ENCODE data around the gene PNPO. TPM values are rescaled to one million over a fixed set of nuclear protein-coding genes. Genes with fewer than 3 reads are reported as not detected.

The PNPO gene
- total RNA-seq, 1 donor from 2014 or later, result 26.5 TPM

DNA sequence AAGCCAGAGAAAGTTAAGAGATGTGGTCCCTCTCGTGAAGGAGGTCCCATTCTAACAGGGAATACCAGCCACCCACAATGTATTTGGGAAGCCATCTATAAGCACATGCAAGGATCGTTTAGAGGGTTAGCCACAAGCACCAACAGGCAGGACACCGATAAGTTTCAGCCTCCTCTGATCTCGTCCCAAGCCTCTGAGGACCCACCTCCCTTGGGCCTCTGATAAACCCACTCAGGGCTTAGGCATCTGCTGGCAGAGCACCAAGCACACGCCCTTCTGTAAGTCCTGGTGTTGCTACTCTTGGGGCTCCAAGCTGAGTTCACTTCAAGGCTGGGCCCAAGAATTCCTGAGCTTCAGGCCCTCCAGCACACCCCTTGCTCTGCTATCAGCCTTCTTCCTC, 5.4 kb upstream of the PNPO start:
- DNase-seq, result no peak
- TF ChIP-seq, protein P1, sequence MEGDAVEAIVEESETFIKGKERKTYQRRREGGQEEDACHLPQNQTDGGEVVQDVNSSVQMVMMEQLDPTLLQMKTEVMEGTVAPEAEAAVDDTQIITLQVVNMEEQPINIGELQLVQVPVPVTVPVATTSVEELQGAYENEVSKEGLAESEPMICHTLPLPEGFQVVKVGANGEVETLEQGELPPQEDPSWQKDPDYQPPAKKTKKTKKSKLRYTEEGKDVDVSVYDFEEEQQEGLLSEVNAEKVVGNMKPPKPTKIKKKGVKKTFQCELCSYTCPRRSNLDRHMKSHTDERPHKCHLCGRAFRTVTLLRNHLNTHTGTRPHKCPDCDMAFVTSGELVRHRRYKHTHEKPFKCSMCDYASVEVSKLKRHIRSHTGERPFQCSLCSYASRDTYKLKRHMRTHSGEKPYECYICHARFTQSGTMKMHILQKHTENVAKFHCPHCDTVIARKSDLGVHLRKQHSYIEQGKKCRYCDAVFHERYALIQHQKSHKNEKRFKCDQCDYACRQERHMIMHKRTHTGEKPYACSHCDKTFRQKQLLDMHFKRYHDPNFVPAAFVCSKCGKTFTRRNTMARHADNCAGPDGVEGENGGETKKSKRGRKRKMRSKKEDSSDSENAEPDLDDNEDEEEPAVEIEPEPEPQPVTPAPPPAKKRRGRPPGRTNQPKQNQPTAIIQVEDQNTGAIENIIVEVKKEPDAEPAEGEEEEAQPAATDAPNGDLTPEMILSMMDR (IDR thresholded peaks at IDR 0.05), result no peak

DNA sequence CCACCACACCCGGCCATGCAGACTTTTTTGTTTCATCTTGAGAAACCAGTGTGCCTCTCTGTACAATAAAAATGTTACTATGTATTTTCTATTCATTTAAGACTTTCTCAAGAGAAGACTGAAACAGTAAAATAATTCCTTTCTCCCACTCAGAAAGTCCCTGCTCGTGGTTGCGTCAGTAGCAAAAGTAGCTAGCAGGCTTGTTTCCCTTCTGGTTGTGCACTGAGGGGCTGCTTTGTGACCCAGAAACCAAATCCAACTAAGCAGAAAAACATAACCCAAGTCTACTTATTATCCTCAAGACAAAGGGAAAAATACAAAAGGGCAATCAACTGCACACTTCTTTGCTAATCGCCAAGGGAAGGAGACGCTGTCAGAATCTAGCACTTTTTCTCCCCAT, 3.4 kb upstream of the PNPO start:
- ChIA-PET POLR2A (interaction anchor here (0.7 kb wide), 1 partner anchor 12 kb away, joined by 4 read pairs; no protein-coding TSS in a partner anchor), CTCF (no interaction called here)
- peaks cover 30% of the 10 kb centered on the region for H3K4me1 Mint-ChIP-seq
- no peak overlapping the region for H3K4me3 Mint-ChIP-seq
- peaks cover 2% of the 10 kb centered on the region for H3K9me3 Mint-ChIP-seq
- H3K36me3 Mint-ChIP-seq (ENCODE audit: low read depth), result peaks cover 2% of the 10 kb centered on the region
- no peaks in the 10 kb centered on the region for H3K27me3 Mint-ChIP-seq
- no peak for DNase-seq
- ATAC-seq (ENCODE audit: low read depth), result no peak
- intact Hi-C loops (cut with micrococcal nuclease), result no loop called here
- H3K27ac Mint-ChIP-seq, result no peak overlapping the region
- TF ChIP-seq, protein P1 (IDR thresholded peaks at IDR 0.05), result no peak

More for the DNA sequence above, 5.4 kb upstream of the PNPO start:
- Mint-ChIP-seq H3K27ac (no peak overlapping the region), H3K36me3 (ENCODE audit: low read depth) (peaks cover 5% of the 10 kb centered on the region), H3K4me1 (peaks cover 14% of the 10 kb centered on the region), H3K27me3 (no peaks in the 10 kb centered on the region), H3K9me3 (no peaks in the 10 kb centered on the region), H3K4me3 (no peak overlapping the region)
- no peak for ATAC-seq (ENCODE audit: low read depth)
- POLR2A ChIA-PET, result no interaction called here
- CTCF ChIA-PET, result interaction anchor here (2.3 kb wide), 1 partner anchor 11 kb away, joined by 7 read pairs; no protein-coding TSS in a partner anchor
- intact Hi-C loops (cut with micrococcal nuclease), result no loop called here

DNA sequence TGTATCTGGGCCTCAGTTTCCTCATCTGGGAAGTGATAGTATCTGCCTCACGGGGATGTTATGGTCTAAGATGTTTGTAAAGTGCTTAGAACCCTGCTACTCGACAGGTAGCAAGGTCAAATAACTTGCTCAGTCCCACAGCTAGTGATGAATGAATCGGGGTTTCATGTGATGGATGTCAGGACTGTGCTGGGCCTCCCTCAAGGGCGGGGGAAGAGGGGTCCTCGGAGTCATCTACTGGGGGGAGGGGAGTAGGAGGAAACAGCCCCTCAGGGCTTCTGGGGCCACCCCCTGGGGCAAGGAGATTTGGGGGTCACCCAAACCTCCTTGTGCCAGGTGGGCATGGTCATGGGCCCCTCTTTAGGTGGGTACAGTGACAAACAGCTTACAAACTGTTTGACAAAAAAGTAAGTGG, 732 bp downstream of the PNPO start:
- ATAC-seq (ENCODE audit: low read depth) (no peak), DNase-seq (no peak)
- intact Hi-C loops (cut with micrococcal nuclease), result no loop called here
- peaks cover 43% of the 10 kb centered on the region for H3K4me1 Mint-ChIP-seq
- TF ChIP-seq, protein P1 (IDR thresholded peaks at IDR 0.05), result no peak
- H3K36me3 Mint-ChIP-seq (ENCODE audit: low read depth), result peaks cover 29% of the 10 kb centered on the region
- ChIA-PET CTCF (interaction anchor here (2.2 to 4.9 kb wide), 2 partner anchors 8 to 28 kb away, joined by 10 to 26 read pairs; partner anchors contain the start of gene CDK5RAP3), POLR2A (interaction anchor here (0.6 to 2.8 kb wide), 8 partner anchors 29 to 1012 kb away, joined by 3 to 32 read pairs (median 6); partner anchors contain the start of genes CDK5RAP3, LRRC46, MRPL10 and SCRN2)
- H3K4me3 Mint-ChIP-seq, result peak overlapping the region; percentile 91
- H3K27me3 Mint-ChIP-seq, result no peaks in the 10 kb centered on the region
- H3K27ac Mint-ChIP-seq, result peak overlapping the region; percentile 91
- peaks cover 2% of the 10 kb centered on the region for H3K9me3 Mint-ChIP-seq

DNA sequence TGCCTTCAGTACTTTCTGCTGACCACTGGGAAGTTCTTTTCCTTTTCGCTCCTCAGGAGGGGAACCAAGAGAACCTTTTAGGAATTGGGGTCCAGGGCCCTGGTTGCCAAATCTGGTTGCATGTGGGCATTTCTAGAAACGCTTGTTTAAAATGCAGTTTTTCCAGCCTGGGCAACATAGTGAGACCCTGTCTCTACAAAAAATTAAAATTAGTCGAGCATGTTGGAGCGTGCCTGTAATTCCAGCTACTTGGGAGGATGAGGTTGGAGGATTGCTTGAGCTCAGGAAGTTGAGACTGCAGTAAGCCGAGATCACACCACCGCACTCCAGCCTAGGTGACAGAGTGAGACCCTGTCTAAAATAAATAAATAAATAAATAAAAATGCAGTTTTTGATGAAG, 1.2 kb downstream of the PNPO start:
- Mint-ChIP-seq H3K4me1 (peaks cover 44% of the 10 kb centered on the region), H3K27ac (peak overlapping the region; percentile 91), H3K36me3 (ENCODE audit: low read depth) (peaks cover 30% of the 10 kb centered on the region), H3K4me3 (peak overlapping the region; percentile 91), H3K27me3 (no peaks in the 10 kb centered on the region), H3K9me3 (peaks cover 2% of the 10 kb centered on the region)
- intact Hi-C loops (cut with micrococcal nuclease), result no loop called here
- CTCF ChIA-PET, result interaction anchor here (0.7 to 4.9 kb wide), 4 partner anchors 8 to 203 kb away, joined by 3 to 26 read pairs (median 6); partner anchors contain the start of gene CDK5RAP3
- POLR2A ChIA-PET, result interaction anchor here (2.2 to 2.8 kb wide), 3 partner anchors 28 to 111 kb away, joined by 10 to 32 read pairs (median 28); partner anchors contain the start of genes CDK5RAP3, LRRC46, MRPL10 and SP2
- TF ChIP-seq, protein P1 (IDR thresholded peaks at IDR 0.05), result no peak
- ATAC-seq (ENCODE audit: low read depth) (no peak), DNase-seq (no peak)

DNA sequence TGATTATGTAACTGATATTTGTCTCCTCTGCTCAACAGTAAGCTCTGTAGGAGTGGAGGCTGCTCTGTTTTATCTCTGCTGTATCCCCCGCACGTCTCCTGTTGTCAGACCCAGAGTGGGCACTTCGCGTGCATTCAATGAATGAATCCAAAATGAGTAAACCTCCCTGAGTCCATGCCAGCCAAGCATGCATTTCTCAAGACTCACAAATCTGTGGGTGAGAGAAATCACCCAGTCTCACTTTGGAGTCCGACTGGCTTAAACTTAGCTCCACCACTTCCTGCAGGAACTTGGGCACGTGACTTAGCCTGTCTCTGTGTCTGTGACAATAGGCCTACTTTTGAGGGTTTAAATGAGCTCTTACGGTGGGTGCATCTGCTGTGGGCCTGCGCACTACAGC, 3.7 kb downstream of the PNPO start:
- TF ChIP-seq, protein P1 (IDR thresholded peaks at IDR 0.05), result no peak
- ChIA-PET POLR2A (interaction anchor here (0.8 kb wide), 1 partner anchor 24 kb away, joined by 7 read pairs; no protein-coding TSS in a partner anchor), CTCF (interaction anchor here (1.0 kb wide), 1 partner anchor 10 kb away, joined by 3 read pairs; no protein-coding TSS in a partner anchor)
- intact Hi-C loops (cut with micrococcal nuclease), result no loop called here
- H3K27me3 Mint-ChIP-seq, result no peaks in the 10 kb centered on the region
- H3K9me3 Mint-ChIP-seq, result peaks cover 2% of the 10 kb centered on the region
- H3K36me3 Mint-ChIP-seq (ENCODE audit: low read depth), result peaks cover 38% of the 10 kb centered on the region
- ATAC-seq (ENCODE audit: low read depth) (no peak), DNase-seq (no peak)
- peaks cover 56% of the 10 kb centered on the region for H3K4me1 Mint-ChIP-seq
- H3K27ac Mint-ChIP-seq, result no peak overlapping the region
- H3K4me3 Mint-ChIP-seq, result no peak overlapping the region
